HS-27A (cell line): Measurements from ENCODE around the gene RPS4Y1.
A peak's percentile ranks its signal among the peaks of the same experiment; 100 is the strongest.

Experiments used
- DNase-seq: peaks from one replicate; pipeline ENCODE4 v3.0.0-alpha.2; 2012; ENCODE audit warnings: low read depth, missing footprints

The RPS4Y1 gene

DNA sequence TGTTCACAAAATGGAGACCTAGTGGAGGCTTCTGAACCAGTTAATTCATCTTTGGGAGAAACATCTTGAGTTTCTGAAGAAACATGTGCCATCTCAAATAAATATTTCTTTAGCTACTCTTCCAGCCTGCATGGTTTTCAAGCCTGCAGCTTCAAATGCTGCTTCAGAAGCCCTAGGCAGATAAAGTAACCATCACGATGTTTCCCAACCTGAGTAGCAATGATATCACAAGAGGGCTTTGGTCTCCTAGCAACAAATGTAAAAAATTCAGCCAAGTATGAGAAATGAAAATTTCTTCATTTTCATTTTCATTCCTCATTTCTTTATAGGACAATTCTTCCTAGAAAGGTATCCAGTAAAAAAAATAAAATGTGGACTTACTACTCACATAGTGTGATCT is 42.2 kb downstream of the RPS4Y1 start:
- no peak for DNase-seq

DNA sequence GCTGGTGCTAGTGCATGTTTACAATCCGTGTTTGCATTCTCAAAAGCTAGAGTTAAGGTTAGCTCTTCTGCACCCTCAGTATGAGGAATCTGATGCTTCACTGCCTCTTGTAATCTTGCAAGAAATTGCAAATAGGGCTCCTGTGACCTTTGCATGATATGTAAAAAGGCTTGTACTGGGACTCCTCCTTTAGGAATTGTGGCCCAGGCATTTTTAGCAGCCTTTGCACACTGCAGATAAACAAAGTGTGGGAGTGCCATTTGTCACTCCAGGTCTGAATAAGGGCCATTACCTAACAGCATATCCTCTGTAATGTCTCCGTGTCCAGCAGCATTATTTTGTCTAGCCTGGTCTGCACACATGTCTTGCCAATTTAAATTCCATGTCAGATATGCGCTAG is 44.5 kb downstream of the RPS4Y1 start:
- DNase-seq: no peak

DNA sequence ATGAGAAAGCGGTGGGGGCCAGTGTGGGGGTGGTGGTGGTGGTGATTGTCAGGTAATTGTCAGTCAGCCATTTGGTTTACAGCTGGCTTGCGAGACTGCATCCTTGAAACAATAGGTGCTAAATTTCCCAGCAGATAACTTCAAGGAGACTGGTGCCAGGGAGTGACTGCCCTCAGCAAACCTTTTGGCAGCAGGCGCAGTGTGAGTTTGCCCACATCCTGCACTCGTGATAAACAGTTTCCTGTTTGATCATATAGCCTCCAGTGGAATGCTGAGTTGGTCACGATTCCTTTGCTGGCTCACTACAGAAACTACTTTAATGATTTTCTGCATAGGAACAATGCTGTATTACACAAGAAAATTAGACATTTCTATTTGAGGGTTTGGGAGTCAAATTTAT is 46.0 kb downstream of the RPS4Y1 start:
- no peak for DNase-seq

DNA sequence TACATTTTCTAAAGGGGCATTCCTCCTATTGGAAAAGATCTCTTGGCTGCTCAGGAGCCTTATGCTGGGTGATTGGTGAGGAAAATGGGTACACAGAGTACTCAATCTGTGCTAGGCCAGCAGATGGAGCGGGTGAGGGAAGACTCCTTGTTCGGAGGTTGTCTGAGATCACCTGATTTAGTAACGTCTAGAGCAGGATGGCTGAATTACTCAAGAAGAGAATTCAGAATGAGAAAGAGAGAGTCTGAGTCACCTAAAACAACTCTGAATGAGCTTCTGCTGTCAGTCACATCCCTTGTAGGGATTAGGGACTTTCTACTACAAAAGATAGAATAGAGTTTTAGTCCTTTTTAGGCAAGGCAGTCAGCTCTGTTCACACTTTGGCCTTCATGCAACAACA is 46.6 kb downstream of the RPS4Y1 start:
- no peak for DNase-seq

DNA sequence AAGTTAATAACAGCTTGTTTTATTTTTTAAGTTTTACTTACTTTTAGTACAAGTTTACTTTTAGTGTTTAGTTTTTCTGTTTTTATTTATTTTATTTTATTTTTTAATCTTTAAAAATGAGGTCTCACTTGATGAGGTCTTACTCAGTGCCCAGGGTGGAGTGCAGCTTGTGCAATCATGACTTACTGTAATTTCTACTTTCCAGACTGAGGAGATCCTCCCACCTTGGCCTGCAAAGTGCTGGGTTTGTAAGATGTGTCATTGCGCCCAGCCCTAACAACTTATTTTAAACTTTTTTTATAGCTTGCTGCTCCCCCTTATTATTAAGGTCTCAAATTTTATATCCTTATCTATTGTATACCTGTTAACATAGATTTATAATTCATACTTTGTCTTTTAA is 52.1 kb downstream of the RPS4Y1 start:
- no peak for DNase-seq

DNA sequence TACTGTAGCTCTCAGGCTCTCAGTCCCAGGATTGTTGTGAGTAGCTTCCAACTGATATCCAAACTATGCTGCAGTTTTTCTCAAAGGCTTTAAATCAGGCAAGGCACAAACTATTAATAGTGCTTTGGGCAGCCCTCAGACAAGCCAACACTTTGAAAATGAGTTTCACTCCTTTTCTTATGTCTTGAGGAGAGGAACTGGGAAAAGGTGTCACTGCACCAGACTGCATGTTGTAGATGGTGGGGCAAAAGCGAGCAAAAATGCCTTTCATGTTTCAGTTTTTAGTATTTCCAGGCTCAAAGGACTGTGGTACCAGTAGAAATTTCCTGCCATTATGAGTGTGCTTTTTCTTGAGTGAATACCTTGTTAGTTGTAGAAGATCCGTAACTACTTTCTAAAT is 54.6 kb downstream of the RPS4Y1 start:
- DNase-seq: no peak

DNA sequence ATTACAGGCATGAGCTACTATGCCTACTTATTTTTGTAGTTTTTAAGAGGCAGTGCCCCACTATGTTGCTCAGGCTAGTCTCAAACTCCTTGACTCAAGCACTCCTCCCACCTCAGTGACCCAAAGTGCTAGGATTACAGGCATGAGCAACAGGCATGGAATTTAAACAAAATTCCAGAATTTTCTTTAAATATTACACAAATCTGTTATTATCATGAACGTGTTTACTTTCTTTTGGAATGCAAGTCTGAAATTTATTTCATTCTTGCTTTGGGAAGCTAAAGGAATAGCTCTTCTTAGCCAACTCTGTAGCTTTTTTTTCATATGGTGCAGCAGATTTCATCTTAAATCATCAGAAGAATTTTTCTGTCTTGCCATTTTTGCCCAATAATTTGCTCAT is 66.0 kb downstream of the RPS4Y1 start:
- peak; percentile 45 for DNase-seq

DNA sequence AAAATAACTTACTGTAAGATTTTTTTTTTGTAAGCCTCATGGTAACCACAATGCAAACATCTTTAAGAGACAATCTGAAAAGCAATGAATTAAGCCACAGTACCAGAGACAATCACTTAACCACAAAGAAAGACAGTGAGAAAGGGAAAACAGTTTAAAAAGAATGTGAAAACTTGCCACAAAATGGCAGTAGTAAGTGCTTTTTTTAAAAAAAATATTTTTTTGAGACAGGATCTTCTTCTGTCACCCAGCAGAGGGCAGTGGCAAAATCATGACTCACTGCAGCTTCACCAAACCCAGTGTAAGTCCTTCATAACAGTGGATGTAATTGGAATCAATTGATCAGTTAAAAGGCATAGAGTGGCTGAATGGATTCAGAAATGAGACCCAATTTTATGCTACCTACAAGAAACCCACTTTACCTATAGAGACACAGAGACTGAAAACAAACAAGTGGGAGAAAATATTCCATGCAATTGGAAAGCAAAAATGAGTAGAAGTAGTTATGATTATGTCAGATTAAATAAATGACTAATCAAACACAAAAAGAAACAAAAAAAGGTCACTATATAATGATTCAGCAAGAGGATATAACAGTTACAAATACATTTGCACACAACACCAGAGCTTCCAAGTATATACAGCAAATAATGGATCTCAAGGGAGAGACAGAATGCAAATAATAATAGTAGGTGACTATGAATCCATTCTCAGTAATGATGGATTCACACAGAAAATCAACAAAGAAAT is 71.8 kb downstream of the RPS4Y1 start:
- DNase-seq: no peak
